ENCODE results near the gene NR1I2. TPM values are rescaled to one million over a fixed set of nuclear protein-coding genes. Genes with fewer than 3 reads are reported as not detected.
A peak's percentile ranks its signal among the peaks of the same experiment; 100 is the strongest.

Gene NR1I2
- total RNA-seq, 1 experiment from 2014 or later: not detected

DNA sequence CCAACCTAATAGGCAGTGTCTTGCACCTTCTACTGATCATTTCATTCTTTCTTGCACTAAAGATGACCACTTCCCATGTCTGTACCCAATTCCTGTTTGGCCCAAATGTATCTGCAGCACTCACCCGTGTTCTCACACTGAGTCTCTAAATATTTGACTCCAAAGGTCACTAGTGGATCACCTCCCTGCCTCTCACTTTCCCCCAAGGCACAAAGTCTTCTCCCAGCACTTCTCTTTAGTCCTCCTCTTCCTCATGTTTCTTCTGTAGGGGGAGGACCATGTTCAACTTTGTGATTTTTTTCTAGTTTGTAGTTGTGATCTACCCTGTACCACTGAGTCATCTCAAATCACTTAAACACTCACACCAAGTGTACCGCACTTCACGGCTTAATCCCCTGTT, 13.9 kb downstream of the NR1I2 start:
- POLR2A ChIA-PET: no interaction called here
- peaks cover 25% of the 10 kb centered on the region for H3K4me1 Mint-ChIP-seq (ENCODE audit: low read depth, unreplicated experiment)
- no peaks in the 10 kb centered on the region for H3K27me3 Mint-ChIP-seq (ENCODE audit: insufficient read depth, unreplicated experiment)
- intact Hi-C loops (cut with micrococcal nuclease; ENCODE audit: unreplicated experiment): loop anchor here (1.0 kb wide), 1 partner anchor 25 kb away; no protein-coding TSS in a partner anchor
- TF ChIP-seq, protein P1, sequence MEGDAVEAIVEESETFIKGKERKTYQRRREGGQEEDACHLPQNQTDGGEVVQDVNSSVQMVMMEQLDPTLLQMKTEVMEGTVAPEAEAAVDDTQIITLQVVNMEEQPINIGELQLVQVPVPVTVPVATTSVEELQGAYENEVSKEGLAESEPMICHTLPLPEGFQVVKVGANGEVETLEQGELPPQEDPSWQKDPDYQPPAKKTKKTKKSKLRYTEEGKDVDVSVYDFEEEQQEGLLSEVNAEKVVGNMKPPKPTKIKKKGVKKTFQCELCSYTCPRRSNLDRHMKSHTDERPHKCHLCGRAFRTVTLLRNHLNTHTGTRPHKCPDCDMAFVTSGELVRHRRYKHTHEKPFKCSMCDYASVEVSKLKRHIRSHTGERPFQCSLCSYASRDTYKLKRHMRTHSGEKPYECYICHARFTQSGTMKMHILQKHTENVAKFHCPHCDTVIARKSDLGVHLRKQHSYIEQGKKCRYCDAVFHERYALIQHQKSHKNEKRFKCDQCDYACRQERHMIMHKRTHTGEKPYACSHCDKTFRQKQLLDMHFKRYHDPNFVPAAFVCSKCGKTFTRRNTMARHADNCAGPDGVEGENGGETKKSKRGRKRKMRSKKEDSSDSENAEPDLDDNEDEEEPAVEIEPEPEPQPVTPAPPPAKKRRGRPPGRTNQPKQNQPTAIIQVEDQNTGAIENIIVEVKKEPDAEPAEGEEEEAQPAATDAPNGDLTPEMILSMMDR (IDR thresholded peaks at IDR 0.05; ENCODE audit: insufficient read depth in 1 of 2, low read depth in 1 of 2, low read length in 1 of 2, severe bottlenecking in 1 of 2, unreplicated experiment in 1 of 2): no peak
- peak in 1 of 2 experiments; percentile 25 for DNase-seq
- Histone ChIP-seq H3K27me3 (replicated peaks; ENCODE audit: control insufficient read depth, insufficient read depth, low read length) (no peaks in the 10 kb centered on the region), H3K36me3 (ENCODE audit: control insufficient read depth, insufficient read depth, low read length) (no peaks in the 10 kb centered on the region), H3K4me1 (peaks cover 31% of the 10 kb centered on the region), H3K4me3 (ENCODE audit: low read depth, low read length) (no peak overlapping the region), H3K9me3 (no peaks in the 10 kb centered on the region)
- H3K9me3 Mint-ChIP-seq (ENCODE audit: unreplicated experiment): peaks cover 11% of the 10 kb centered on the region
- H3K4me3 Mint-ChIP-seq (ENCODE audit: unreplicated experiment): peak overlapping the region; percentile 59
- peaks cover 11% of the 10 kb centered on the region for H3K36me3 Mint-ChIP-seq (ENCODE audit: insufficient read depth, unreplicated experiment)
- no TSS peak for BruUV-seq (replicated peaks)
- CTCF ChIA-PET: no interaction called here
- peak overlapping the region; percentile 88 for H3K27ac Mint-ChIP-seq (ENCODE audit: unreplicated experiment)

DNA sequence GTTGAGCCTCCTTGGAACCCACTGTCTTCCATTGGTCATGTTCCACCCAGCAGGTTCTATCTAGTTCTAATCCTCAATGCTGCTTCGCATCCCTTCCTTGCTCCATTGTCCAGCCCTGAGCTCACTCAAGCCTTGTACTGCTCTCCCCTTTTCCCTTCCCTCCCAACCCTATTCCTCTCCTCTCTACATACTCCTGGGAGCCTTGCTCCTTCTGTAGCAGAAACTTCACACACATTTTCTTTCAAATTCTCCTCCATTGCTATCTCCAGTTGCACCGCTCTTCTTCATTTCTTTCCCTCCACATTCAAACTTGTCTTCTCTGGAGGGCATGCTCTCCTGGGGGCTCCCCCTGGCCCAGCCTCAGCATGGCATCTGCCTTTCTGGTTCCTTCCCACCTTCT, 14.5 kb downstream of the NR1I2 start:
- Mint-ChIP-seq H3K4me3 (ENCODE audit: unreplicated experiment) (peak overlapping the region; percentile 59), H3K27ac (ENCODE audit: unreplicated experiment) (peak overlapping the region; percentile 88), H3K4me1 (ENCODE audit: low read depth, unreplicated experiment) (peaks cover 25% of the 10 kb centered on the region), H3K36me3 (ENCODE audit: insufficient read depth, unreplicated experiment) (peaks cover 11% of the 10 kb centered on the region), H3K9me3 (ENCODE audit: unreplicated experiment) (peaks cover 11% of the 10 kb centered on the region), H3K27me3 (ENCODE audit: insufficient read depth, unreplicated experiment) (no peaks in the 10 kb centered on the region)
- intact Hi-C loops (cut with micrococcal nuclease; ENCODE audit: unreplicated experiment): no loop called here
- H3K4me1 ChIP-seq: peaks cover 31% of the 10 kb centered on the region
- CTCF ChIA-PET: interaction anchor here (0.6 kb wide), 1 partner anchor 422 kb away, joined by 3 read pairs; no protein-coding TSS in a partner anchor
- POLR2A ChIA-PET: no interaction called here
- no peak for DNase-seq
- TF ChIP-seq, protein P1 (IDR thresholded peaks at IDR 0.05; ENCODE audit: insufficient read depth in 1 of 2, low read depth in 1 of 2, low read length in 1 of 2, severe bottlenecking in 1 of 2, unreplicated experiment in 1 of 2): no peak
- H3K4me3 ChIP-seq (ENCODE audit: low read depth, low read length): no peak overlapping the region
- no peaks in the 10 kb centered on the region for H3K36me3 ChIP-seq (ENCODE audit: control insufficient read depth, insufficient read depth, low read length)
- BruUV-seq (replicated peaks): no TSS peak
- H3K27me3 ChIP-seq (replicated peaks; ENCODE audit: control insufficient read depth, insufficient read depth, low read length): no peaks in the 10 kb centered on the region
- no peaks in the 10 kb centered on the region for H3K9me3 ChIP-seq

DNA sequence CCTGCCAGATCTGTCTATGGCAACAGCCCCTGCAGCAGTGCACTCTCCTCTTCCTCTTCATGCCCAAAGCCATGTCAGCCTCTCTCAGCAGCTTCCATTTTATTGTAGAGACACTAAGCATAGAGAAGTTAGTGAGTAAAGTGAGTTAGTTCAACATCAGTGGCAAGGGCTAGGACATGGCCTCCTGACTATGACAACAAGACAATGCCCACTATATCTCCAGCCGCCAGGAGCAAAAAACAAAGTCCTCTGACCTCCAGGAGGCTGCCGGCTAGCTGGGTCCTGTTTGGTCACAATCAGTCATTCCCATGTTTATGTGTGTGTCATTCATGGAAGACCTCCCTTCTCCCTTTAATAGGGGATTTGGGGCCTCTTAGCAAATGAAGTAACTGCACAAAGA, 14.9 kb downstream of the NR1I2 start:
- Histone ChIP-seq H3K4me3 (ENCODE audit: low read depth, low read length) (no peak overlapping the region), H3K27me3 (replicated peaks; ENCODE audit: control insufficient read depth, insufficient read depth, low read length) (no peaks in the 10 kb centered on the region), H3K9me3 (no peaks in the 10 kb centered on the region), H3K36me3 (ENCODE audit: control insufficient read depth, insufficient read depth, low read length) (no peaks in the 10 kb centered on the region), H3K4me1 (peaks cover 31% of the 10 kb centered on the region)
- H3K27me3 Mint-ChIP-seq (ENCODE audit: insufficient read depth, unreplicated experiment): no peaks in the 10 kb centered on the region
- H3K27ac Mint-ChIP-seq (ENCODE audit: unreplicated experiment): peak overlapping the region; percentile 88
- TF ChIP-seq, protein P1 (IDR thresholded peaks at IDR 0.05; ENCODE audit: insufficient read depth in 1 of 2, low read depth in 1 of 2, low read length in 1 of 2, severe bottlenecking in 1 of 2, unreplicated experiment in 1 of 2): no peak
- CTCF ChIA-PET: interaction anchor here (0.6 kb wide), 1 partner anchor 421 kb away, joined by 3 read pairs; no protein-coding TSS in a partner anchor
- DNase-seq: no peak
- no TSS peak for BruUV-seq (replicated peaks)
- peaks cover 25% of the 10 kb centered on the region for H3K4me1 Mint-ChIP-seq (ENCODE audit: low read depth, unreplicated experiment)
- H3K4me3 Mint-ChIP-seq (ENCODE audit: unreplicated experiment): peak overlapping the region; percentile 59
- peaks cover 11% of the 10 kb centered on the region for H3K9me3 Mint-ChIP-seq (ENCODE audit: unreplicated experiment)
- intact Hi-C loops (cut with micrococcal nuclease; ENCODE audit: unreplicated experiment): no loop called here
- peaks cover 11% of the 10 kb centered on the region for H3K36me3 Mint-ChIP-seq (ENCODE audit: insufficient read depth, unreplicated experiment)
- POLR2A ChIA-PET: no interaction called here

Measured in Caco-2 (cell line).